Esophagus squamous epithelium (tissue), 4 donors: ENCODE results near the gene TMEM258.
A peak's percentile ranks its signal among the peaks of the same experiment; 100 is the strongest.

Experiments
- CTCF ChIP-seq, 6 experiments: fragments of 450-650 bp in 4 of 6; fragments of 200-600 bp in 2 of 6; sonication (generic) in 2 of 6; IDR thresholded peaks; one replicate each; pipeline ENCODE4 v1.5.1; 2016 to 2019; ENCODE audit warnings: antibody characterized with exemption in 6 of 6, mild to moderate bottlenecking in 4 of 6, moderate library complexity in 4 of 6
- POLR2A ChIP-seq, 4 donors: fragments of 450-650 bp; IDR thresholded peaks; one replicate each; pipeline ENCODE4 v1.6.1; 2017; ENCODE audit warnings: antibody characterized with exemption in 4 of 4, mild to moderate bottlenecking in 4 of 4, moderate library complexity in 3 of 4

GRCh38 chr11:61776561-61777075 is 15.8 kb downstream of the TMEM258 start:
- TF ChIP-seq CTCF (IDR thresholded peaks at IDR 0.05) (peak in 5 of 6 experiments; percentile 47 to 77 (median 51)), POLR2A (IDR thresholded peaks at IDR 0.05) (no peak)
